HG02943 (cell line): Measurements from ENCODE around the gene SMARCD3.

Experiments
- ATAC-seq: cut with Tn5 transposase; IDR thresholded peaks from one replicate; pipeline ENCODE4 v1.9.1; 2021; ENCODE audit warnings: mild to moderate bottlenecking, low read depth, moderate library complexity; ENCODE audit not compliant: unreplicated experiment

The SMARCD3 gene

DNA sequence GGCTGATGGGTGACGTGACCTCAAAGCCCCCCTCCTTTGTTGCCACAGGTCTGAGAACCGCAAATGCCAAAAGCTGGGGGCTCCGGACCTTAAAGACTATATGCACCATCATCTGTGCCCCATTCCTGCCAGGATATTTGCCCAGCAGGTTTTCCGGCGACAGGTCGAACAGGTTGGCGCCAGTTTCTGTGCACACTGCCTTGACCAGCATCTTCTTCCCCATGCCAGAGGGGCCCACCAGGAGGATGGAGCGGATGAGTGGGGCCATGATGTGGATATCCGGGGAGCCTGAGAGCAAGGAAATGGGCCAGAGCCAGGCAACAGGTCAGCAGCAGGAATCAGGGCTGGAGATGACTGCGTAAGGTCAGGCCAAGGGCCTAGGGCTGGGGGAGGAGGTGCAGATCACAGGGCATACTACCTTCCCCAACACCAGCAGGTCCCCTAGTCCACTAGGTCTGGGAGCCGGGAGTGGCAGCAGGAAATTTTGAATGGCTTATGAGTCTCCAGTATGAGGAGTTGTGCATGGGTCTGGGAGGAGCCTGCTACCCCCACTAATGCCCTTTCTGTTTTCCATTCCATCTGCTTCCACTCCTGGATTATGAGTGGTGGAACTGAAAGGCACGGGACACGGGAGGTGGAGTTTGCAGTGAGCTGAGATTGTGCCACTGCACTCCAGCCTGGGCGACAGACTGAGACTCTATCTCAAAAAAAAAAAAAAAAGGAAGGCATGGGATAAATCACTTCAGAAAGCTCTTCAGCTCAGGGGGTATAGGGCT is 55.1 kb downstream of the SMARCD3 start:
- no peak for ATAC-seq

- no peak for ATAC-seq
Observed at GRCh38 chr7:151192002-151192539, 56.4 kb downstream of the SMARCD3 start.

DNA sequence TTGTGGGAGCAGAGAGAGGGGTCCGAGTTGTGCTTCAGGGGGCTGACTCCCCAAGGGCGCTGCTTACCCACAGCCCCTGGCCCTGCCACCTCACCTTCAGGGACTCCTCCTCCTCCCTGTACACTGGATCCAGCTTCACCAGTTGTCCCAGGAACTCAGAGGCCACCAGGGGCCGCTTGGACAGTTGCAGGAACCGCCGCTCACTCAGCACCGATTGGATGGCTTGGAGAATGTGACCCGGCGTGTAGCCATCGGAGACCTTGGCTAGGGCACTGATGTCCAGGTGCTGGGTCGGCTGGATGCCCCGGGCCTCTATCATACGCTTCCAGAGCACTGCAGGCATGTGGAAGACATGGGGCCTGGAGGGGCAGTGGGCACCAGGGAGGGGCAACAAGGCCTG is 57.0 kb downstream of the SMARCD3 start:
- no peak for ATAC-seq

- ATAC-seq = no peak
Observed at GRCh38 chr7:151189038-151189437, 59.5 kb downstream of the SMARCD3 start.
